Left ventricle myocardium inferior (tissue), 1 donor: Measurements from ENCODE around the gene PARP8. TPM values are rescaled to one million over a fixed set of nuclear protein-coding genes. Genes with fewer than 3 reads are reported as not detected.
A peak's percentile ranks its signal among the peaks of the same experiment; 100 is the strongest.

Experiments used
- DNase-seq: peaks from one replicate; pipeline ENCODE4 v3.0.0-alpha.2; 2020
- H3K27ac ChIP-seq: fragments of 200-600 bp; replicated peaks from 2 replicates; pipeline ENCODE4 v1.8.0; 2021
- H3K27me3 ChIP-seq: fragments of 200-600 bp; 2 replicates; pipeline ENCODE4 v1.8.0; 2021; ENCODE audit warnings: low read depth
- H3K36me3 ChIP-seq: fragments of 200-600 bp; 2 replicates; pipeline ENCODE4 v1.8.0; 2021
- H3K4me1 ChIP-seq: fragments of 200-600 bp; 2 replicates; pipeline ENCODE4 v1.8.0; 2021
- H3K4me3 ChIP-seq: fragments of 200-600 bp; 2 replicates; pipeline ENCODE4 v1.8.0; 2021; ENCODE audit warnings: mild to moderate bottlenecking, moderate library complexity
- H3K9me3 ChIP-seq: fragments of 200-600 bp; replicated peaks from 2 replicates; pipeline ENCODE4 v1.8.0; 2021
- intact Hi-C: fragments of 100-400 bp; cut with micrococcal nuclease; formaldehyde crosslinking; loops from one replicate; pipeline ENCODE4 v1.11.0; 2022
- total RNA-seq: library from RNA; stranded (reverse); fragmentation: NEBNext Ultra II Directional; extraction: Animal tissue kit (Norgen Biotek cat#: 25700); gene quantifications from one replicate; pipeline ENCODE4 v1.2.1, GENCODE V29; 2021
- TF ChIP-seq, protein P1 (sequence below): fragments of 200-600 bp; IDR thresholded peaks from 2 replicates; pipeline ENCODE4 v1.8.0; 2021; ENCODE audit warnings: antibody characterized with exemption, mild to moderate bottlenecking, borderline replicate concordance
- donor health status: DM: no; HTN: yes; CAD: no; lungs with severe emphysema.

Gene PARP8
- total RNA-seq, 1 donor from 2014 or later, result 6.6 TPM

DNA sequence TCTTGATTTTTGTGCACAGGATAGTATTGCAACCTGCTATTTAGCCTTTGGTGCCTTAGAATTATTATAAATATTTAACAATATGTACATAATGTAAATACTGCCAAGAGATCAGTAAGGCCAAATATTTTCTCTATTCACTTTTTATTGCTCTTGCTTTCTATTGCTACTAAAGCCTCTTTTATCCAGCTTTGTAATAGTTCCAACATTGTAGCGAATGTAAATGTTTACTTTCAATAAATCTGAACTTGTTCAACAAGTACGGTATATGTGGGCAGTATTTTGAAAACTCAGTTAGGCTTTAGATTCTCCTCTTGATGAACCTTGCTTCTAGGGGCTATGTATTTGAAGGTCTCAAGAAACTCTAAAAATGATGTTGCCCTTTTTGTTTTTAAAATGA, 179.8 kb downstream of the PARP8 start:
- Histone ChIP-seq H3K27me3 (no peaks in the 10 kb centered on the region), H3K4me3 (no peak overlapping the region), H3K27ac (no peak overlapping the region), H3K9me3 (no peaks in the 10 kb centered on the region), H3K4me1 (no peaks in the 10 kb centered on the region), H3K36me3 (peaks cover 15% of the 10 kb centered on the region)
- TF ChIP-seq, protein P1, sequence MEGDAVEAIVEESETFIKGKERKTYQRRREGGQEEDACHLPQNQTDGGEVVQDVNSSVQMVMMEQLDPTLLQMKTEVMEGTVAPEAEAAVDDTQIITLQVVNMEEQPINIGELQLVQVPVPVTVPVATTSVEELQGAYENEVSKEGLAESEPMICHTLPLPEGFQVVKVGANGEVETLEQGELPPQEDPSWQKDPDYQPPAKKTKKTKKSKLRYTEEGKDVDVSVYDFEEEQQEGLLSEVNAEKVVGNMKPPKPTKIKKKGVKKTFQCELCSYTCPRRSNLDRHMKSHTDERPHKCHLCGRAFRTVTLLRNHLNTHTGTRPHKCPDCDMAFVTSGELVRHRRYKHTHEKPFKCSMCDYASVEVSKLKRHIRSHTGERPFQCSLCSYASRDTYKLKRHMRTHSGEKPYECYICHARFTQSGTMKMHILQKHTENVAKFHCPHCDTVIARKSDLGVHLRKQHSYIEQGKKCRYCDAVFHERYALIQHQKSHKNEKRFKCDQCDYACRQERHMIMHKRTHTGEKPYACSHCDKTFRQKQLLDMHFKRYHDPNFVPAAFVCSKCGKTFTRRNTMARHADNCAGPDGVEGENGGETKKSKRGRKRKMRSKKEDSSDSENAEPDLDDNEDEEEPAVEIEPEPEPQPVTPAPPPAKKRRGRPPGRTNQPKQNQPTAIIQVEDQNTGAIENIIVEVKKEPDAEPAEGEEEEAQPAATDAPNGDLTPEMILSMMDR, result no peak
- DNase-seq, result no peak
- intact Hi-C loops, result no loop called here

DNA sequence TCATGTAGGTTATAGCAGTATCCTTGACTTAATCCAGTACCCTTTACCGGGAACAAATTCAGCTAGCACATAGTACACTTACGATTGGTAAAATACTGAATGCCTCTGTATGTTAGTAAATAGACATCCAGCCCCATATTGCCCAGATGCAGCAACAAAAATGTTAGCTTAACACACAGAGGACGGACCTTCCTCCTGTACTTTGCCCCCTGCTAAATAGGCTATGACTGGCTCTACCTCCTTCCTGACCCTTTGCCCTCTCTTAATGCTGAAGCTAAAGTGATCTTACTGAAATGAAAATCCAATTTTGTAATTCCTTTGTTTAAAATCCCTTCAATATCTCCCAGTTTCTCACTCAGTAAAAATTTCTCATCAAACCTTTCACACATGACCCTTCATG, 183.1 kb downstream of the PARP8 start:
- Histone ChIP-seq H3K4me1 (no peaks in the 10 kb centered on the region), H3K9me3 (no peaks in the 10 kb centered on the region), H3K27me3 (no peaks in the 10 kb centered on the region), H3K4me3 (no peak overlapping the region), H3K27ac (no peak overlapping the region), H3K36me3 (no peaks in the 10 kb centered on the region)
- intact Hi-C loops, result no loop called here
- DNase-seq, result no peak
- TF ChIP-seq, protein P1, result no peak

DNA sequence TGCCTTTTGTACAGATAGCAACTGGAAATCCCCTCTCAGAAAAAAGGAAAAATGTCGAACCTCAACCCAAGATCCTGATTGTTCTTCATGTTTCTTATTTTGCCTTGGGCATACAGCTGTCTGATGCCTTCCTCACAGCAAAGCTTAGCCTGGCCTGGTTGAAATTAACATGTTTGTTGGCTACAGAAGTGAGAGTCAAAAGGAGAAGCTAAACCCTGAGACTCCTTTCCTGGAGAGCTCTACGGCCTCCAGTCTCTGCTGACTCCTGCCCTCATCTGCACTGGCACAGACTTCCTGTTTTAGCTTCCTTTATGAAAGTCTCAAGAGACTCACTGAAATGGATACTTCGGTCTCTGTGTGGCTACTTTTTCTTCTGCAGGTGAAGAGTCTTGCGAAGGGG, 186.7 kb downstream of the PARP8 start:
- TF ChIP-seq, protein P1, result no peak
- Histone ChIP-seq H3K27me3 (no peaks in the 10 kb centered on the region), H3K9me3 (no peaks in the 10 kb centered on the region), H3K4me3 (no peak overlapping the region), H3K4me1 (no peaks in the 10 kb centered on the region), H3K36me3 (no peaks in the 10 kb centered on the region), H3K27ac (no peak overlapping the region)
- DNase-seq, result peak; percentile 14
- intact Hi-C loops, result no loop called here

DNA sequence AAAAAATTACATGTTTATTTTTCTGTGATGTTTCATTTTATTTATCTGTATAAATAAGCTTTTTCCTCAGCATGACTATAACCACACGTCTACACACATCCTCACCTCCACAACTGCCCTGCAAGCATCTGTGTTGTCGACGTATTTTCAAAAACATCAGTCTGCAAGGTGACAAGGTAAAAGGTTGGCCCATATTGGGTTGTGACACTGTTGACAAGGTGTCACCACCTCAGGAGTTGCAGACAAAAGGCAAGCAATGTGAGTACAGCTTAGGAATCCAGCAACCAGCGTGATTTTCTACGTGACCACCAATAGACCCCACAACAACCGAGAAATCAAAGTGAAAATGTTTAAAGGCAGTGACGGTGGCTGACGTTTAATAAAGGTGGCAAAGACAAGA, 187.6 kb downstream of the PARP8 start:
- Histone ChIP-seq H3K27me3 (no peaks in the 10 kb centered on the region), H3K4me3 (no peak overlapping the region), H3K27ac (no peak overlapping the region), H3K9me3 (no peaks in the 10 kb centered on the region), H3K4me1 (no peaks in the 10 kb centered on the region), H3K36me3 (no peaks in the 10 kb centered on the region)
- TF ChIP-seq, protein P1, result no peak
- intact Hi-C loops, result no loop called here
- no peak for DNase-seq

DNA sequence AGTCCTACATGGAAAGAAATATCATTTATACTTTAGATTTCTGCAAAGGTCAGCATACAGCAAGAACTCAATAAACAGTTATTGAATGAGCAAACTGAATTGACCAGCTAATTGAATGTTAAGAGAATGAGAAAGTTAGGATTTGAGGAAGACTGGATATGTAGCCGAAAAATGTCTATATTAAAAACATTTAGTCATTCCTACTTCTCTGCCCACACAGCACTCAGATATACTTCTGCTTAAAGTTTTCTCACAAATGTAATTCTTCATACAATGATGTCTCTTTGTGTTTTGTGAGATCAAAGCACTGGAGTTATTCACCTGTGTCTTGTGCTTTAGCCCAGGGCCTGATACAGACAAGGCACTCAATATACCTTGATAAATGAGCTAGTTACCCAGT, 188.6 kb downstream of the PARP8 start:
- Histone ChIP-seq H3K27me3 (no peaks in the 10 kb centered on the region), H3K4me1 (no peaks in the 10 kb centered on the region), H3K9me3 (no peaks in the 10 kb centered on the region), H3K36me3 (no peaks in the 10 kb centered on the region), H3K4me3 (no peak overlapping the region), H3K27ac (no peak overlapping the region)
- intact Hi-C loops, result no loop called here
- DNase-seq, result no peak
- TF ChIP-seq, protein P1, result no peak
